GM19372 (cell line): Measurements from ENCODE around the gene DPY19L3.
"Not testable (repeated sequence)": the region's sequence is repeated elsewhere in the genome, so short reads cannot be mapped to it uniquely, and the experiment has no call there.

Experiments used
- ATAC-seq: cut with Tn5 transposase; IDR thresholded peaks from one replicate; pipeline ENCODE4 v1.9.1; 2021; ENCODE audit warnings: mild to moderate bottlenecking, low read depth, moderate library complexity; ENCODE audit not compliant: unreplicated experiment

Gene DPY19L3

GRCh38 chr19:32497391-32497790, 91.8 kb downstream of the DPY19L3 start:
- no peak for ATAC-seq

GRCh38 chr19:32498648-32499200, 93.2 kb downstream of the DPY19L3 start:
- ATAC-seq: no peak

- ATAC-seq: not testable (repeated sequence)
Measured at GRCh38 chr19:32512498-32512897, 106.9 kb downstream of the DPY19L3 start.

- ATAC-seq: no peak
Measured at GRCh38 chr19:32519023-32519422, 113.5 kb downstream of the DPY19L3 start.

- no peak for ATAC-seq
Measured at GRCh38 chr19:32522967-32523366, 117.4 kb downstream of the DPY19L3 start.

GRCh38 chr19:32526895-32527294, 121.3 kb downstream of the DPY19L3 start:
- no peak for ATAC-seq

GRCh38 chr19:32530773-32531172, 125.2 kb downstream of the DPY19L3 start:
- no peak for ATAC-seq

GRCh38 chr19:32532233-32532632, 126.7 kb downstream of the DPY19L3 start:
- no peak for ATAC-seq
